Chondrocyte (in vitro differentiated cells): ENCODE data around the gene IL12A. TPM values are rescaled to one million over a fixed set of nuclear protein-coding genes. Genes with fewer than 3 reads are reported as not detected.

Experiments used
- DNase-seq: peaks from one replicate; pipeline ENCODE4 v3.0.0; 2021; ENCODE audit warnings: mixed read lengths, low spot score
- H3K27ac Mint-ChIP-seq: one replicate; pipeline ENCODE4 v1.8.0; 2021; ENCODE audit warnings: mild to moderate bottlenecking, moderate library complexity, mixed read lengths; ENCODE audit not compliant: unreplicated experiment
- H3K27me3 Mint-ChIP-seq: 2 replicates; pipeline ENCODE4 v1.8.0; 2021; ENCODE audit warnings: low read depth, mixed read lengths
- H3K36me3 Mint-ChIP-seq: 2 replicates; pipeline ENCODE4 v1.8.0; 2021; ENCODE audit warnings: low read depth, mixed read lengths
- H3K4me1 Mint-ChIP-seq: 2 replicates; pipeline ENCODE4 v1.8.0; 2021; ENCODE audit warnings: low read depth, mild to moderate bottlenecking, mixed read lengths
- H3K4me3 Mint-ChIP-seq: one replicate; pipeline ENCODE4 v1.8.0; 2021; ENCODE audit warnings: mild to moderate bottlenecking, moderate library complexity, mixed read lengths; ENCODE audit not compliant: unreplicated experiment
- H3K9me3 Mint-ChIP-seq: 2 replicates; pipeline ENCODE4 v1.8.0; 2021; ENCODE audit warnings: low read depth, mixed read lengths
- long read RNA-seq: library from polyadenylated mRNA; stranded (forward); transcript quantifications from one replicate; pipeline ENCODE4 v2.0.0, GENCODE V29; 2021
- total RNA-seq: library from RNA; stranded (reverse); gene quantifications from 3 replicates; pipeline ENCODE4 v1.2.1, GENCODE V29; 2021
- TF ChIP-seq, protein P1 (sequence below): fragments of 200-600 bp; sonication (generic); IDR thresholded peaks from 2 replicates; pipeline ENCODE4 v1.5.0; 2021; ENCODE audit warnings: antibody characterized with exemption, mild to moderate bottlenecking, moderate library complexity

IL12A gene
- 1.3 to 1.9 TPM (median 1.5 TPM) in 3 replicates for total RNA-seq
- long read RNA-seq, partial matches to known transcripts: 0 of 1 reads
- long read RNA-seq, other reads (novel, unspliced or antisense): 0 of 1 reads

GRCh38 chr3:159988617-159989271, at the start of gene IL12A:
Gene IL12A (plus strand): TSS chr3:159988835.
- TF ChIP-seq, protein P1, sequence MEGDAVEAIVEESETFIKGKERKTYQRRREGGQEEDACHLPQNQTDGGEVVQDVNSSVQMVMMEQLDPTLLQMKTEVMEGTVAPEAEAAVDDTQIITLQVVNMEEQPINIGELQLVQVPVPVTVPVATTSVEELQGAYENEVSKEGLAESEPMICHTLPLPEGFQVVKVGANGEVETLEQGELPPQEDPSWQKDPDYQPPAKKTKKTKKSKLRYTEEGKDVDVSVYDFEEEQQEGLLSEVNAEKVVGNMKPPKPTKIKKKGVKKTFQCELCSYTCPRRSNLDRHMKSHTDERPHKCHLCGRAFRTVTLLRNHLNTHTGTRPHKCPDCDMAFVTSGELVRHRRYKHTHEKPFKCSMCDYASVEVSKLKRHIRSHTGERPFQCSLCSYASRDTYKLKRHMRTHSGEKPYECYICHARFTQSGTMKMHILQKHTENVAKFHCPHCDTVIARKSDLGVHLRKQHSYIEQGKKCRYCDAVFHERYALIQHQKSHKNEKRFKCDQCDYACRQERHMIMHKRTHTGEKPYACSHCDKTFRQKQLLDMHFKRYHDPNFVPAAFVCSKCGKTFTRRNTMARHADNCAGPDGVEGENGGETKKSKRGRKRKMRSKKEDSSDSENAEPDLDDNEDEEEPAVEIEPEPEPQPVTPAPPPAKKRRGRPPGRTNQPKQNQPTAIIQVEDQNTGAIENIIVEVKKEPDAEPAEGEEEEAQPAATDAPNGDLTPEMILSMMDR: peak; percentile 100
- no peaks in the 10 kb centered on the region for H3K27me3 Mint-ChIP-seq
- H3K4me1 Mint-ChIP-seq: peaks cover 37% of the 10 kb centered on the region
- peak within 1 kb of the TSS; percentile 87 for H3K27ac Mint-ChIP-seq
- peaks cover 8% of the 10 kb centered on the region for H3K9me3 Mint-ChIP-seq
- no peaks in the 10 kb centered on the region for H3K36me3 Mint-ChIP-seq
- DNase-seq: no peak
- H3K4me3 Mint-ChIP-seq: peak within 1 kb of the TSS; percentile 75

- H3K4me3 Mint-ChIP-seq: no peak overlapping the region
- no peaks in the 10 kb centered on the region for H3K9me3 Mint-ChIP-seq
- no peaks in the 10 kb centered on the region for H3K27me3 Mint-ChIP-seq
- TF ChIP-seq, protein P1: no peak
- H3K36me3 Mint-ChIP-seq: no peaks in the 10 kb centered on the region
- H3K4me1 Mint-ChIP-seq: peaks cover 30% of the 10 kb centered on the region
- peak overlapping the region; percentile 17 for H3K27ac Mint-ChIP-seq
- no peak for DNase-seq
Measured at GRCh38 chr3:159941038-159942000, 47.3 kb upstream of the IL12A start.

DNA sequence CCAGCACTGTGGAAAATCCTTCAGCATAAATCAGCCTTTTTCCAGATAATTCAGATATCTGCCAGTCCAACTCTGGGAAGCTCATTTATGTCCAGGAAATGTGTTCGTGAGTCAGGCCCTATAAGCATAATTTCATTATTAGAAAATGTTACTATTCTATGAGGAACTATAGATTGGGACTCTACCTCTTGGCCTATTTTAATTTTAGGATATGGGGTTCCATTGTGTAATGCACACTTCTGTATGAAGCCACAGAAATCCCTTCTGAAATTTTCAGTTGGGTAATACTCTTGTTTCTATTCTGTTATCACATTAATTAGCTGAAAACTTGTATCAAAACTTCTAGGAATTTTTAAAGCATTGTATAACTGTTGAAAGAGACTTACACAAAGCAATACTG, 43.9 kb upstream of the IL12A start:
- Mint-ChIP-seq H3K4me3 (no peak overlapping the region), H3K36me3 (no peaks in the 10 kb centered on the region), H3K4me1 (peaks cover 13% of the 10 kb centered on the region), H3K27ac (no peak overlapping the region), H3K27me3 (no peaks in the 10 kb centered on the region), H3K9me3 (no peaks in the 10 kb centered on the region)
- no peak for DNase-seq
- TF ChIP-seq, protein P1: no peak

DNA sequence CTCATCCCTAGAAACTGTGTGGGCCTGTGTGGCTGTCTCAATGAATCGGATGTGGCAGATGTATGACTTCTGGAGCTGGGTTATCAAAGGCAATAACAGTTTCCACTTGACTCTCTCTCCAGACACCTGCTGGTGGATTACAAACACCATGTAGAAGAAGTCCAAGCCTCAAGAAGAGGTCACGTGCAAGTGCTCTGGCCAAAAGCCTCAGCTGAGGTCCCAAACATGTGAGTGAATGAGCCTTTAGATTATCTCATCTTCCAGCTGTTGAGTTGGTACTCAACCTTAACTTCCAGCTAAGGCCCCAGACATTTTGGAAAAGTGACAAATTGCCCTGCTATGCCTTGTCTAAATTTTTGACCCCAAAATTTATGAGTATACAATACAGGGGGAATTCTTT, 42.7 kb upstream of the IL12A start:
- peaks cover 13% of the 10 kb centered on the region for H3K4me1 Mint-ChIP-seq
- no peaks in the 10 kb centered on the region for H3K9me3 Mint-ChIP-seq

DNA sequence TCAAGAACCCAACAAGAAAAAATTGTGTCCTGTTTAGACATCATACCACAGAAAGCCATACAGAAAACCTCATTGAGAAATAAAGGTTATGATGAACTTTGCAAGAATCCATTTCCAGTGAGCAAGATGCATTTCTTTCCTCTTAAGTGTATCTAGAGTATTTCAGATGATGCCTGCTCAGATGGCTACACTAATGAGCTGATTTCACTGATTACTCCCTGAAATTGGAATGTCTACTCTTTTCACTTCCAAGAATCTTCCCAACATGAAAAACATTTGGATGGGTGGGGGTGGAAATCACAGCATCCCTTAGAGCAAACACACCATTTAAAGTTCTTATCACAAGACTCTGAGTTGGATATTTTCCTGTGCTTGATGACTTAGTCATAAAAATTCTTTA, 41.4 kb upstream of the IL12A start:
- H3K36me3 Mint-ChIP-seq: no peaks in the 10 kb centered on the region
- peak overlapping the region; percentile 33 for H3K27ac Mint-ChIP-seq
- no peak overlapping the region for H3K4me3 Mint-ChIP-seq
- H3K27me3 Mint-ChIP-seq: no peaks in the 10 kb centered on the region
- H3K9me3 Mint-ChIP-seq: no peaks in the 10 kb centered on the region
- DNase-seq: no peak
- peaks cover 9% of the 10 kb centered on the region for H3K4me1 Mint-ChIP-seq
- TF ChIP-seq, protein P1: no peak

More for the DNA sequence above, 42.7 kb upstream of the IL12A start:
- TF ChIP-seq, protein P1: no peak
- no peaks in the 10 kb centered on the region for H3K27me3 Mint-ChIP-seq
- H3K36me3 Mint-ChIP-seq: no peaks in the 10 kb centered on the region
- no peak overlapping the region for H3K27ac Mint-ChIP-seq
- H3K4me3 Mint-ChIP-seq: no peak overlapping the region
- no peak for DNase-seq
